Panc1 (cell line): ENCODE data around the gene CASTOR1.

ENCODE experiments used
- CTCF ChIP-seq: fragments of 450-650 bp; IDR thresholded peaks from 2 replicates; pipeline ENCODE4 v1.5.1; 2017; ENCODE audit warnings: mild to moderate bottlenecking
- POLR2AphosphoS5 ChIP-seq: IDR thresholded peaks from 2 replicates; pipeline ENCODE4 v1.6.1; 2012; ENCODE audit warnings: mild to moderate bottlenecking, low read depth, low read length, moderate library complexity
- REST ChIP-seq, 2 experiments: IDR thresholded peaks; 2 replicates each; pipeline ENCODE4 v1.6.1; 2011 to 2012; ENCODE audit warnings: low read depth in 2 of 2, control low read depth in 1 of 2, low read length in 1 of 2, mild to moderate bottlenecking in 1 of 2, moderate library complexity in 1 of 2; ENCODE audit not compliant: insufficient read depth in 1 of 2
- SIN3A ChIP-seq: IDR thresholded peaks from 2 replicates; pipeline ENCODE4 v1.6.1; 2012; ENCODE audit warnings: low read depth, mild to moderate bottlenecking, low read length, moderate library complexity, borderline replicate concordance; ENCODE audit not compliant: insufficient read depth
- TCF7L2 ChIP-seq: IDR thresholded peaks from 2 replicates; pipeline ENCODE4 v1.6.1; 2011; ENCODE audit warnings: mild to moderate bottlenecking, low read depth, low read length, inconsistent platforms

- TF ChIP-seq CTCF = no peak
- TF ChIP-seq TCF7L2 = no peak
- TF ChIP-seq REST (IDR thresholded peaks at IDR 0.05; ENCODE audit: insufficient read depth in 1 of 2, low read depth in 2 of 2, low read length in 1 of 2) = no peak
- TF ChIP-seq POLR2AphosphoS5 = peak; percentile 57
- TF ChIP-seq SIN3A = no peak
These were observed 49.6 kb downstream of the CASTOR1 start for GRCh38 chr22:30239488-30240405.
